Measurements from ENCODE around the gene GPR3.
"Not testable (repeated sequence)": the region's sequence is repeated elsewhere in the genome, so short reads cannot be mapped to it uniquely, and the experiment has no call there.

Gene GPR3

DNA sequence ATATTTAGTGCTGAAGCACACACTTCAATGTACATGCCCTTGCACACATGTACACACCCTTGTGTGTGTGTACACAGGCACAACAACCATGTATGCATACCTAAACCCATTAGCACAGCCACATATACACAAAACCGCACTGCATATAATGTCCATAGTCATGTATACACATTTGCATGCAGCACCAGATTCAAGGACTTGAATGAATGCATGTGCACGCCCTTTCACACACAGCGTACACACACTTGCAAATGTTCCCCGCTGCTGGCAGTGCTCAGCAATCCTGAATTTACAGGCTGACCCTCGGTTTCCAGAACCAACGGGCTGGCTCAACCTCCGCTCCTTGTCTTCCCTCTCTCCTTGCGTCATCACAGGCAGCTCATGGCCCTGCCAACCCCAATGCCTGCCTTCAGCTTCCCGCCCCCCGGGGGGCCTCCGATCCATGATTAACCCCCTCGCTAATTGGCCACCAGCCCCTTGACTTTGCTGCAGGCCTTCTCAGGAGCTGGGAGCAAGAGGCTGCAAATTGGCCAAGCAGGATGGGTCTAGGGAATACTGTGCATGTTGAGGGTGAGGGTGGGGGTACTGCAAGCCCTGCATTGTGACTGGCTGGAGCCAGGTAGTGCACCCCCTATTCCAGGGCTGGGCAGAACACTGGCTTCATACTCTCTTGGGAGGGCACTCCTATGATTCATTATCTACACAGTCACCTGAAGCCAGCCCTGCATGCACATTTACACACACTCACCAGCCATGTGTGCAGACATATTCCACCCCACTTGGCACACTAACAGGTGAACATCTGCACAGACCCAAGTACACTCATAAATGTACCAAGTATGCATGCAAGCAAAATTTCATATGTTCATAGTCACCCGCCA lies 7.9 kb downstream of the GPR3 start:
- no peak for FAIRE-seq

DNA sequence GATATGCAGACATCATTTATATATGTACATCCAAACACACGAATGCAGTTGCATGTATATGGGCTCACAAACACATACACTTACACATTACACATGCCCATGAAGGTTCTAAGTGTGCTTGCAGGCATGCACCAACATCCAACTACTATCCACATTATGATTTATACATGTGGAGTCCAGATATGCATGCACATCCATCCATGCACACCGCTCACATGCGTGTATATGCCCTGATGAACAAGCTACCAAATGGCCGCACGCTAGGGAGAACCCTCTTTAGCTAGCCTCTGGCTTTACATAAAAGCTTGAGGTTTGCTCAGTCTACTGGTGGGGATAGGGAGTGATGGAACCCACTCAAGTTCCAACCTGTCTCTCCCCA lies 8.5 kb downstream of the GPR3 start:
- FAIRE-seq = no peak

DNA sequence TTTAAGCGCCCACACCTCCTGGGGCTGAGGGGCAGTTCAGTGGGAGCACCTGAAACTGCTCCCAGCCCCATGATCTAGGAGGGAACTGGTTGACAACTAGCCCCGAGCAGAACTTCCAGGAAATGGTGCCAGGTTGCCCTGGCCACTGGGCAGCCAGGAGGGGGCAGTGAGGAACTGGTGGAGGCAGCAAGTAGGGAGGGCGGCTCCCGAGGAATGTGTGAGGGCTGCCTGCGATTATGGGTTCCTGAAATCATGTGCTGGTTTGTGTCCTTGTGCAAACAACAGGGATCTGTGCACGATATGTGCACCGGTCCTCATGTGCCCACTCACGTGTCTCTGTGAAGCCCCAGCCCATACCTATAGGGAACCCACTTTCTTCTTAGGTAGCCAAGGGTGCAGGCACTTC lies 9.9 kb downstream of the GPR3 start:
- FAIRE-seq = no peak

DNA sequence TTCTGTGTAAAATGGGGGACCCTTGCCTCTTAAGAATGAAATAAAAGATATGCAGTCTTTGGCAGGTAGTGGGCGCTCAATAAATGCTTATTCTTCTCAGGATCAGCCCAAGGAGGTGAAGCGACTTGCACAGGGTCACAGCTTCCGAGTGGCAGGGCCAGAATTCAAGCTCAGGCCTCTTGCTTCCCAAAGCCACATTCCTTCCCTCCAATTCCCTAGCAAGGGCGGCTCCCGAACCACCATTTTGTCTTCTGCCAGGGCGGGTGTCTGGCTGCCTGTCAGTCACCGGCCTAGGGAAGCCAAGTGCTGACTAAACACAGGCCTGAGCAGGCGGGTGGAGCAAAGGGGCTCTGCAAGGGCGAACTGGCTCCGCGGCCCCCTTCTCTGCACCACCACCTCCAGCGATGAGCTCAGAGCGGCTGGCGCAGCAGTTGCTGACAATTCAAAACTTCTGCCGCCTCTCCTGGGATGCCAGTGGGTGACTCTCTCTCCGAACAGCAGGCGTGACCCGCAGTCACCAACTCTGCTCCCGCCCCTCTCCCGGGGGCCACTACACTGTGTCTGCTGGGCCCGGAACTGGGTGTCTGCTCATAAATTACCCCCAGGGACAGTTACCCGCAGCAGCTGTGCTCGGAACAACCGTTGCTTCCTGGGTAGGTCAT lies 10.8 kb downstream of the GPR3 start:
- FAIRE-seq = no peak

DNA sequence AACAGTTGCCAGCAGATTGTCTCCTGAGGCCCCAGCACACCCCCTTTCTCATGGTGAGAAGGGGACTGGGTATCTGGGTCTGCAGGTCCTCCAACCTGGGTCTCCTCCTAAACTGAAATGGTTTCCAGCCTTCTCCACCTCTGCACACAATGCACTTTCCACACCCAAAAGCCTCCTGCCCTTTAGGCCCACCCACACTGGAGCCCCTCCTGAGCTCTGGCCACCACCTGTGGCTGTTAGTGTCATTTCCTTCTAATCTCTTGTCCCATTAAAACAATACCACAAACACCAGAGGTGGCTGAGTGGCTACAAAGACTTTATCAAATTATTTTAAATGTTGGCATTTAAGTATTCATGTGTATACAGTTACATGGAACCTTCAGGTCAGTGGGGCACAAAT lies 11.5 kb downstream of the GPR3 start:
- no peak for FAIRE-seq

DNA sequence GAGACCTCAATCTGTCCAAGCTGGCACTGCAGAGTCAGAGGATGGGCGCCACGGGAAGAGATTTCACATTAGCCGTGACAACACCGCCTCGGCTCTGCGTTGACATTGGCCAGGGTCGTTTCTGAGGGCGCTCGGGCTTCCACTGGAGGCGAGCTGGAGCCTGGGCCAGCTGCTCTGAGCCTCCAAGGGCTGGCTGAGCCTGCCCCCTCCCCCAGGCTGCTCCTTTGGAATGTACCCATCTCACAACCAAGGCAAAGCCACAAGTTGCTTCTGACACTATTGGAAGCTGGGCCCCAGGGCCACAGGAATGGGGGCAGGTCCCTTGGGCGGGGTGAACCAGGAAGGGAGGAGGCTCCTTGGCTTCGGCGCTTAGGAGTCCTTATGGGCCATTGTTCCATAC lies 12.7 kb downstream of the GPR3 start:
- no peak for FAIRE-seq

DNA sequence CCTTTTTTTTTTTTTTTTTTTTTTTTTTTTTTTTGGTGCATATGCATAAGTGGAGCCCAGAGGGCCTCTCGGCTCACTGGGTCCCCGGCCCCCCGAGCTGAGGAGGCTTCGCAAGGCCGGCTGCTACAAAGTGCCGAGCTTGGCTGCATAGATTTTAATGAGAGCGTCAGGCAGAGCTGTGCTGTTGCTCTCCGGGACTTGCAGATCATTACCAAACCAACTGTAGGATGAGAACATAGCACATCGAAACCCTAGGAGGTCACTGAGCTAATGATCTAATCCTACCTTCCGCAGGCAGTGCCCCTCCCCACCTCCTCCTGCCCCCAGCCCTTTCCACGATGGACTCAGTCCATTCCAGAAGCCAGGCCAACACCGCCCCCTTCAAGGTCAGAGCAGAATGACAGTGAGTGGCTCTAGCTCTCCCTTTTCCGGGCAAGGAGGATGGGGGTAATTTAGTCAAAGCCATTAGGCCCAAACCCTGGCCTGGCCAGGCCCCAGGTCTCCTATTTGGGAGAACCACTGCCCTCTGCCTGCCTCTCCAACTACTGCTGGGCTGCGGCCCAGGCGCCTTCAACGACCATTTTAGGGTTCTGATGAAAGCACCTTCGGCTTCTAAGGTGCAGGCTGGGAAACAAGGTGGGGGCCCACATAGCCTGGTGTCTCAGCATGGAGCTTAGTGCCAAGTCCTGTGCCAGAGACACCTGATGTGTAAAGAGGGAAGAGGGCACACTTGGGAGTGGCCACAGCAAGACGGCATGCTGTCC lies 13.4 kb downstream of the GPR3 start:
- FAIRE-seq = not testable (repeated sequence)

DNA sequence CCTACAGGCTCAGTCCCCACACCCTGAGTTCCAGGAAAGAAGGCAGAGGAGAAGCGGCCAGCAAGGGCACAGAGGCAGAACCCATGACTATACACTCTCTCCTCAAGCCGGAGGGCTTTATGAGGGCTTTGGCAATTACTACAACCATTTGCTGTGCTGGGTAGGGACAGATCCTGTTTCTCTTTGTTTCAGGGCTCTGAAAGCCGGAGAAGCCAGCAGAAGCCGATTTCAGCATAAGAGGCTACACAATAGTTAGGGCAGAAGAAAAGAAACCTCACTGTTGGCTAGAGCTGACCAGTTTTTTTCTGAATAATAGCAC lies 13.9 kb downstream of the GPR3 start:
- no peak for FAIRE-seq

DNA sequence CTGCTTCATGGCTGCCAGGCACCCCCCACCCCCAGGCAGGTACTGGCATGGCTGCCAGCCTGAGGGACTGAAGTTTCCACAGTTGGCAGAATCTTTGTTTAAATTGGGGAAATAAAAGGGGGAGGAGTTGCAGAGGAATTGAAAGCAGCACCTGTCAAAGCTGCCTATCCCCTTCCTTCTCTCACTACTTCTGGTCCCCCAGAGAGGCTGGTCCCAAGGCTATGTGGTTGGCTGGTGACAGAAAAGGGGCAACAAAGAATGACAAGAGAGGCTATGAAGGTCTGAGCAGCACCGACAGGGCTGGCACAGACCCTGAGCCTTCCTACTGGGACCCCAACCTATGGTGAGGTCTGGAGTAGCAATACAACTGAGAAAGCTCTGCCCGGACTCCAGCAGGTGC lies 14.4 kb downstream of the GPR3 start:
- FAIRE-seq = not testable (repeated sequence)

DNA sequence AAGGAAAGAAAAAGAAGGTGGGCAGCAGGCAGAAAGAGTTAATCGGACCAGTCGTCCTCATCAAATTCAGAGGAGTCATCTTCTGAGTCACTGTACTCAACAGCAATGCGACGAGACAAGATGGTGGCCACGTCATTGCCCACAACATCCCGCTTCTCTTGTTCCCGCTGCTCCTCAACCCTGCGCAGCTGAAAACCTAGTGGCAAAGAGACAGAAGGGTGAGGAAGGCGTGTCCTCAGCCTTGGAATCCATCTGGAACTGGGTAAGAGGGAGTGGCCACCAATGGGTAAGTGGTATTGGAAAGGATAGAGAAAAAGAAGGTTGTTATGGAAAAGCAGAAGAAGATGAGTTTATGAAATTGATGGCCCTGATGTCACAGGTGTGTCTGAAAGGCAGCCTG lies 15.7 kb downstream of the GPR3 start:
- FAIRE-seq = no peak

DNA sequence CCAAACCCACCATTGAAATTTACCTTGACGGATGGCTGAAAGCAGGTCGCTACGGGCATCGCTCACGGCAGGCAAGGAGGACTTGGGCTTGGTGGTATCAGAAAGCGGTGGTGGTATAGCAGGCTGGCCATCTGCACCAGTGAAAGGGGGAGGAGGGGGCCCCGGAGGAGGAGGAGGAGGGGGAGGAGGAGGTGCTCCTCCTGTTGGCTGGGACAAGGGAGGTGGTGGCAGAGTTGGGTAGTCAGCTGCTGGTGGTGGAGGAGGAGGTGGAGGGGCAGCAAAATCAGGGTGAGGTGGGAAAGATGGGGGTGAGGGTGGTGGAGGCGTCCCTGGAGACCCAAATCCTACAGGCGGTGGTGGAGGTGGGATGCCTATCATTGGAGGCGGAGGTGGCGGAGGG lies 17.2 kb downstream of the GPR3 start:
- FAIRE-seq = no peak

DNA sequence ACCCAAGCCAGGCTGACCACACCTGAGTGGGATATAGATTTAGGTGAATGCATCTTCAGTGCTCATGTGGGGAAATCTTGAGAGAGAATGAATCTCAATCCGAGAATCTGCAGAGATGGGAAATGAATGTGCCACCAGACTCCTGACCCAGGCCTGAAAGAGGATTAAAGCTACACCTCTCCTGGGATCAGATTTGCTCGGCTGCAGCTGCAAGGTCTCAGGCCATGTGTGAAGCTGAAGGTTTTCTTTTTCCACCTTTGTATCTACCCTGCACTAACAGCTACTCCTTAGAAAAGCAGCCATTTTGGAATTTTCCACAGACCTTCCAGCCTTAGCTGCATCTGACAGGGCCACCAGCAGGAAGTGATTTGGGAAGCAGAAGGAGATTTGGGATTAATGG lies 18.3 kb downstream of the GPR3 start:
- FAIRE-seq = no peak

DNA sequence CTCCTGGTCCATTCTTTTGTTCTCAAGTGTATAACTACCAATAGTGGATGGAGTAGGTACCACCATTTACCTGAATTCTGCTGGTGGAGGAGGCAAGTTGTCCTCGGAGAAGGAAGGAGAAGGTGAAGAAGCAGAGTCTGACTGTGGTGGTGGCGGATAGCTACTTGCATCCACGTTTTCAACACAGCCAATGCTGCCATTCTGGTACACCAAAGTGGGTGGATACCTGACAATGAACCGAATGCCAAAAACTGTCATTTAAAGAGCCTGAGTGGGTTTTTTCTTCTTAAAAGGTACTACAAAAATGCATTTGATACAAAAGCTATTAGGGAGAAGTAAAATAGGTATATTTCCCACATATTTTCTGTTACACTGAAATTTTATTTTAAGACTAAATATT lies 20.1 kb downstream of the GPR3 start:
- no peak for FAIRE-seq

DNA sequence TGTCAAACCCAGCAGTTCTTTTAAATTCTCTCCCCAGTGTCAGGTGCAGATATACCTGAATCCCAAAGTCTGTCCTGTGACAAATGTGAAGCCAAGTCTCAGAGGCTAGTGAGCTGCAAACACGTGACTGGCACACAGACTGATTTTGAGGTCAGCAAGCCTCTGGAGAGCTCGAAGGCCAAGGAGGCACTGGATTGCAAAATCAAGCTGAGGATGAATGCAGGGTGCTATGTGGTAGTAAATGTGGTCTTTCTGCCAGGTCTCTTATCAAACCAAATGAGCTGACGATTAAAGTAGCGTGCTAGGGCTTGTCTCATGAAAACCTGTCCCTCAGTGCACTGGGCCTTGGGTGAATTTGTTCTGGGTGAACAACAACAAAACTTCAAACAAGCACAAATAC lies 20.6 kb downstream of the GPR3 start:
- no peak for FAIRE-seq

DNA sequence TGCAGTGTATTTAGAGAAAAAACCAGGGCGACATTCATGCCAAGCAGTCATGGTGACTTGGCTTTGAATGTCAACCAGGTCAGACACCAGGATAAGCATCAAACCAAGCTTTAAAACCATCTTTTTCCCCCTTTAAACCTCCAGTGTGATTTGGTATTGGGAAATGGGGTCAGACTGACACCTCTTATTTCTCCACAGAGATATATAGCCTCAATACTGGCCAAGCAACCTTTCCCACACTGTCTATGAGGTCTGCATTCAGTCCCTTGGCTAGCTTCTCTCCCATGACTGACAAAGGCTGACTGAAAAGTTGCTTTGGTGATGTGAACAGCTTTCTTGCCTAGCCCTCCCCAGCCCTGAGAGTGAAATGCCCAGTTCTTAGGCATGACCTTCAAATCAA lies 21.7 kb downstream of the GPR3 start:
- no peak for FAIRE-seq

DNA sequence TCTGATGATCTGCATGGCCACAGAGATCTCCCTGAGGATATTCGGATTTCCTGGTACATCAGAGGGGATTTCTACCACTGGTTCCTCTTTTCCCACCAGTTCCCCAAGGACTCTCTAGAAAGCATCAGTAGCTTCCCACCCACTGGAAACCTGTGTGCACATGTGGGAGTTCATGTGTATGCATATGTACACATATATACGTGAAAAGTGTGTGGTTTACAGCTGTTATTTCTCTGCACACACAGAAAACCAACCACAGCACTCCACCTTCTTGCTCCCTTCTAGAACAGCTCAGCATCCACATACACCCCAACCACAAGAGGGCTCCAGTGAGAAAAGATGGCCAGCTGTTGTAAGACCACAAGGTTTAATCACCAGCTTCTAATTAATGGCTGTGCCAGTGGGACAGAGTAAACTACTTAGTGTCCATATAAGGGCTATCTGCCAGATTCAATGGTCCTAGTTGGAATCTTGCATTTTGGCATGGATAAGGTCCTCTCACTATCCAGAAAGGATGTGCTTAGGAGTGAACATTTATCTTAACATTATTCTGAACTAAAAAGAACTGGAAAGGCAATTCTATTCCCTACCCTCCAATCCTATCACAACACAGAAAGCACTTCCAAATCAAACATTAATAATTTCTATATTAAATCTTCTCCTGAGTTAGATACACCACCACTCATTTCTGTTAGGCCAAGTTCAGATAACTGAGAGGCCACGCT lies 24.1 kb downstream of the GPR3 start:
- FAIRE-seq = no peak

DNA sequence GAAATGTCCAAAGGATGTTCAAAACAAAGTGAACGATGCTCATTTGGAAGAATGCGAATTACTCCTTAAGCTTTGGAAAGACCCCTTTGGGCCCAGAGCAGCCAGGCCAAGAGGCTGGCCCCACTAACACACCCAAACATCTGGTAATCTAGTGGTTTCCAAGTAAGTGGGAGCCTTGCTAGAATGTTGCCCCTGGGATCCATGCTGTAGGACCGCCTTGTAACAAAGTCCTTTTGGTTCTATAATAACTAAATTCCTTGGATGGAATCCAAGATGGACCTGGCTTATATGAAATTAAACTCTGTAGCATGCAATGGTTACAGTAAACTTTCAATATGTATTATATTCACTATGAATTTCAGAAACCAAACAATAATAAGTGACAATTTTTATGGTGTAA lies 25.3 kb downstream of the GPR3 start:
- FAIRE-seq = no peak

DNA sequence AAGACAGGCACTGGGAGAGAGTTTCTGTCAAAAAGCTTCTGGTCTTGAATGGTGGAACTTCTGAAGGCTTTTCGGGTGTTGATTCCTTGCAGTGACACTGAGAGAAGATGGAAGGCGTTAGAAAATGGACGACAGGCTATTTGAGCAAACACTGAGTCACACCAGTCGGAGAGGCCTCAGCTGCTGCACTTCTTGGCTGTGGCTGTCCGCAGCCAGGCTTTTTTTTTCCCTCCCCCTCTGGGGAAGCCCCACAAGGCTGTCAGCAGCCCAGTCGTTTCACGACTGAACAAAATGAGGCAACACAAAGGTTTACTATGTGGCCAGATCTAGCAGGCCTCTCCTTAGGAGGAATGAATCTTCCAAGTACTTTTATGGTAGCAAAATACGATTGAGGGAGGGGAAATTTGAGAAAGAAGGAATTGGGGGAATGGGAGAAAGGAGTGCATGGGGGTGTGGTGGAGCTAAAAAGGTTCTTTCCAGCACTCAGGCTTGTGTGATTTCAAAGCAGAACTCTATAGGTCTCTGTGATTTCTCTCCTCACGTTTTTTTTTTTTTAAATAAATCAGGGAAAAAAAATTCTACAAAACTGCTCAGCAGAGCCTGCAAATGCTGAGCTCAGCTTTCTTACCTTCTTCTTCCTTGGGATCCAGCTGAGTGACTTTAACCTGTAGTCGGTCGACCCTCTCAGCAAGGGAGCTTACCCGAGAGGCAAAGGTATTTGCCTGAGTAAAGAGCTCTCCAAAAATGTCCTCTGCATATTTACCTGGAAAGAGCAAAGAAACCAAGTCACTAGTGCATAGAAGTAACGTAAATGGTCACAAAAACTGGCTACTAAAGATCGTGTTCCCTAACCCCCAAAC lies 26.1 kb downstream of the GPR3 start:
- FAIRE-seq = no peak

DNA sequence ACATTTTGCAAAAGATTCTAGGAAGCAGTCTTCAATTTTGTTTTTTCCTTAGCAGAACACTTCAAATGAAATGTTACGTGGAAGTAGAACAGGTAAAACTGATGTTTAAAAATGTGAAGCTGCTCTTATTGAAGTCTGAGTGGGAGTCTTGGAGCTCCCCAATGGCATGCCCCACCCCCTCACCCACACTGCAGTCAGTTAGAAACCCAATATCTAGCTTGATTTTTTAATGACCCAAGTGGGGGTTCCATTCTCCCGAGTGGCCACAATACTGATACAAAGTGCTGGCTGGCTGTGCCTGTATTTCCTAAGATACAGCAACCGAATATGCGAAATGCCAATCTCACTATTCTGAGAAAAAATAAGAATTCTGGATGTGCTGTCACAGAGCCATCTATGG lies 31.3 kb downstream of the GPR3 start:
- FAIRE-seq = no peak

DNA sequence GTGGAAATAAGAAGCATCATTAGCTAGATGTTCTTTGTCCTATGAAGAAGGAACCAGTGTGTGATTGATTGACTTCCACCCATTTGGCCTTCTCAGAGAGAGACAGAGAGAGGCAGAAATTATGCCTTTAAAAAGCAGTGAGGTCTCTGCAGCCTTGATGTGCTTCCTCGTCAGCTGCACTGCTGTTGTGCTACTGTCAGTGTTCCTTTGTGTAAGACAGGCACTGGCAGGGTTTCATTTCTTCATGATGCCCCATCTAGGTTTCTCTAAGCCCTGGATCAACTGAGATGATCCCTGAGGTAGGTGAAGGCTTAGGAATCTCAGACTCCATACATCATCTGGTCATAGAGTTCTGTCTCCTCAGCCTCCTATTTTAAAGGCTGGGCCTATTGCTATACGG lies 34.9 kb downstream of the GPR3 start:
- FAIRE-seq = no peak

DNA sequence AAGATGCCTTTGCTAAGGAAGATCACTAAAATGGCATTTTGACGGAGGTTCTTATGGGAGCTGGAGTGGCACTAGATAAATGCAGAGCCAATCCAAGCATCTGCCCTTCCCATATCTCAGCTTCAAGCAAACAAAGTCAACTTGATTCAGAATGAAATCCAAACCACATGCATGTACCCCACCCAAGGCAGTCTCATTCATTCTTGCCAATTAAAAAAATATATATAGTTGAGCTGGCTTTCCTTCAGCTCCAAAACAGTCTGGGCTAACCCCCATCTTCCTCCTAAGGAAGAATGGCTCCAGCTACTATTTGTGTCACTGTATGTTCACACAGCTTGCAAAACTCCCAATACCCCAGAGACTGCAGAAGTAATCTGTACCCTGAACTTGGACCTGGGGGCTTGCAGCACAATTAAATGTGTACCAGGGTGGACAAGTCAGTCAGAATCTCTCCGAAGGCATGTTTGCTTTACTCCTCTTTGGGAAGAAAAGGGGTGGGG lies 35.4 kb downstream of the GPR3 start:
- no peak for FAIRE-seq
